GM19467 (cell line): Measurements from ENCODE around the gene CGNL1.
A peak's percentile ranks its signal among the peaks of the same experiment; 100 is the strongest.

Experiments
- ATAC-seq: cut with Tn5 transposase; IDR thresholded peaks from one replicate; pipeline ENCODE4 v1.9.1; 2021; ENCODE audit warnings: mild to moderate bottlenecking, moderate library complexity; ENCODE audit not compliant: unreplicated experiment

The CGNL1 gene

DNA sequence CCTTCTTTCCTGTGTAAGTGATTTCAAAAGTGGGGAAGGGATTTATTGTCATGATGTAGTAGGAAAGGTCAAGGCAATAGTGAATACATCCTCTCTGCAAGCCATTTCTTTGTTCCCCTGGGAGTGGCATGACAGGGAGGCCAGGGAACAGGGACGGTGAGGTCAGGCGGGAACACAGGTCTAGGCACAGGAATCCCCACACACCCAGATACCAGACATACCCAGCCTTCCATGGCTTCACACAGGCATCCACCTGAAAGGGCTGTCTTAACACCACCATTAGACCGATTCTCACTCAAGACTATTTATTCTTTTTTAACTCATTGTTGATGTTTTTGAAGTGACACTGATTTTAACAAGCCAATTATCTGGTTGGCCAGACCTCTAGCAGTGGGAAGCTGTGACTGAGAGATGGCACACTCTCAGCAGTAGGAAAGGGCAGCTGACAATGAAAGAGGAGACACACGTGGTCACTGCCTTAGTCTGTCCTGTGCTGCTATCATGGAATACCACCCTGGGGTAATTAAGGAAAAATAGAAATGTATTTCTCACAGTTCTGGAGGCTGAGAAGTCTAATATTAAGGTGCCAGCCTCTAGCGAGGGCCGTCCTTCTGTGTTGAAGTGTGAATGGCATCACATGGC is 140.8 kb downstream of the CGNL1 start:
- no peak for ATAC-seq

GRCh38 chr15:57518779-57519405 is 142.6 kb downstream of the CGNL1 start:
- ATAC-seq = no peak

DNA sequence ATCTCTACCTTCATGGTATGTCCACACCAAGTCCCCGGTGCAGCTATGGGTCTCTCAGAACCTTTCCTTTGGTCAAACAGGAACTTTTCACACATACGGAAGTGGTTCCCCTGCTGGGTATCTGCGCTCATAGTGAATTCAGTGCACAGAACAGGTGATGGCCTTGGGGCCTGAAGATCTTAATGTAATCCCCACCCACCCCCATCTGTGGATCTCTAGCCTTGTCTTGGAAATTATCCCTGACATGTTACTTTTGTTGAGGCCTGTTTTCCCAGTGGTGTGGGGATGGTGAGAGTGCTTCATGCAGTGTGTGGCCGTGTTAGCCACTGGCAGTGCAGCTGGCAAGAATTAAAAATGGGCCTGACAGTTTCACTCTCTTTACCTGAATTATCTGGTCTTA is 143.5 kb downstream of the CGNL1 start:
- no peak for ATAC-seq

DNA sequence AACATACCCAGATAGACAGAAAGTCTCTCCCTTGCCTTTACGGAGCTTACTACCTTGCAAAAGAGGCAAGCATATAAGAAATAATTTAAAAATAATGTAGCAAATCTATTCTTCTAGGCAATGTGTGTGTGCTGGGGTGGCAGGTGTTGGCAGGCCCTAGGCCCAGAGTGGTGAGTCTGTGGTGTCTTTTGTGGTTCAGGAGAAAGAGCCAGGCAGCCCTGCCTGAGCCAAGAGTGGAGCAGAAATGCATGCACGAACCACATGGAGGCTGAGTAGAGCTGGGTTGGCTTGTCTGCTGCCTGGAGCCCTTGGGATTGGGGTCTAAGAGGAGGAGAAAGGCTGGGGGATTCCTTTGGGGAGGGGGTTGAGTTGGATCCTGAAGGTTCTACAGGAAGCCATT is 145.2 kb downstream of the CGNL1 start:
- no peak for ATAC-seq

- no peak for ATAC-seq
Observed at GRCh38 chr15:57522148-57522547, 145.8 kb downstream of the CGNL1 start.

GRCh38 chr15:57525581-57525980 is 149.3 kb downstream of the CGNL1 start:
- no peak for ATAC-seq

DNA sequence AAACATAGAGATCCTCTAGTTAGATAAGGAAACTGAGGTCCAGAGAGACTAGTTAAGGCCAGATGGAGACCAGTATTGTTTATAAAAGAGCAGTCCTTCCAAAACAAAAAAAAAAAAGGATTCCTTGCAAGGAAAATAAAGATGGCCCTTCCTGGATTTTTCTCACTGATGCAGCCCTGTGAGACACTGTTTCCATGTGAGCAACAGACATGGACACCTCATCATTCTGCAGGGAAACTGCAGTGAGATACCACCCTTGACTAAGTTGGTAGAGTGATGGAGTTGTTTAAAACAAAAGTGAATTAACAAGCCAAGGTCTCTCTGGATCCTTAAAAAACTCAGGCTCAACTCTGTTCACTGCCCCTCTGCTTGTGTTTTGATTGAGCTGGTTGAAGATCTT is 149.8 kb downstream of the CGNL1 start:
- no peak for ATAC-seq

DNA sequence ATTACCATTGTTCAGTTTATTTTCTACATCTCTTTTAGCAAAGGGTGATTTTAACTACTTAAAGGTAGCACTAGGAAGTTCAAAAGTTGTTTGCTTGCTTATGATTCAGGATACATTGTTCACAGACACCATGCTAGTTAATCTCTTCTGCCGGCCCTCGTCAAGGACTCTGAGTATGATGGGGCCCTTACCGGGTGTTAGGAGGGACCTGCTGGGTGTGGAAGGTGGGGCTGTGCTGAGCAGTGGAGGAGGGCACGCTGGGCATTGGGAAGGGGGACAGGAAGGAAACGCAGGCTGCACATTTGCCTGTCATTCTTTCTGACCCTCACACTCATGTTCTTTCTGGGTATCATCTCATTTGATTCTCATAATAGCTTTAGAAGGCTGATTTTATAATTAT is 150.3 kb downstream of the CGNL1 start:
- ATAC-seq = no peak

DNA sequence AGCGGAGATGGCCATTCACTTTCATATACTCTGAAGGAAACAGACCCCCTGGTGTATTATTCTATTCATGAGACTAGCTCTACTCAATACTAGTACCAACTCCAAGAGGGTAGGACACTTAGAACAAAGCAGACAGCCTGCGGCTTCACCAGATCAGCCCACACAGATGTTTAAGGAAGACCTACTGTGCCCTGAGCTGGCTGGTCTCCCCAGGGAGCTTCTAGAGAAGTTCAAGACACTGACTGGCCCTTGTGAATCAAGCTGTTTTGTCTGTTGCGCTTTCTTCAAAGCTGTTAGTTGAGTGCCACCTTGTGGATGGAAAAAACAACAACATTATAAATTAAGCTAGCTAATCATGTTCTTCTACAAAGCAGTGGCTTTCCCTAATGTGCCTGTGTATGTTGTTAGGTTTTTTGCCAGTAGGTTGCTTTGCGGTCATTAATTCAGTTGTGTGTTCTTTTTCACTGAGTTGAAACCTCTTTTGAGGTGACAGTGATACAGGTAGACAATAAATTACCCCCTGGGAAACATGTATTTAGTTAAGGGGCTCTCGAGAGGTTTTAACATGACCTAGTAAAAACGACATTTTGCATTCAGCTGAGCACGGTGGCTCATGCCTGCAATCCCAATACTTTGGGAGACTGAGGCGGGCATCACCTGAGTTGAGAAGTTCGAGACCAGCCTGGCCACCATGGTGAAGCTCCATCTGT is 151.2 kb downstream of the CGNL1 start:
- ATAC-seq = no peak

DNA sequence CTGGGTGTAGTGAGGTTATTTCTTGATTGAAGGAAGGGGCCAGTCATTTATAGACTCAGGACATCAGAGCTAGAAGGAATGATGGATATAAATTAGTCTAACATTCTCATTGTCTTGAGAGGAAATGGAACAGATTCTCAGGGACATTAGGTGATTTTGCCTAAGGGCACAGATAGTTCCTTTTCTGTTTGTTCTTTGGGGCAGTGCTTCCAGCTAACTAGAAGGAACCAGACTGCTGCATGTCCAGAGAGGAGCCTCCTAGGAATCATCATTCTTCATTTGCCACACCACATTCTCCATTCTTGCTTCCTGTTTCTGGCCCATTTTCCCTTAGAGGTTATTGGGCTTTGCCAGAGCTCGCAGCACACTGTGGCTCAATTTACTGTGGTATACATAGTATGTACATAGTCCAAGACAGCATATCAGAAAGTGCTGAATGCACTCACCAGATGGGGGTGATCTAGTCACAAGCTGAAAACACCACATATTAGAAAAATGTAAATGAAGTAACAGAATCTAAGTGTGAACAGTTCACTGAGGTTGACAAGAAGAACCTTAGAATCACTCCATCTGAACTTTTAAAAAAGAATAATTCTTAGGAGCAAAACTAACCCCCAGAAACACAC is 152.7 kb downstream of the CGNL1 start:
- no peak for ATAC-seq

GRCh38 chr15:57529748-57530147 is 153.4 kb downstream of the CGNL1 start:
- ATAC-seq = no peak

DNA sequence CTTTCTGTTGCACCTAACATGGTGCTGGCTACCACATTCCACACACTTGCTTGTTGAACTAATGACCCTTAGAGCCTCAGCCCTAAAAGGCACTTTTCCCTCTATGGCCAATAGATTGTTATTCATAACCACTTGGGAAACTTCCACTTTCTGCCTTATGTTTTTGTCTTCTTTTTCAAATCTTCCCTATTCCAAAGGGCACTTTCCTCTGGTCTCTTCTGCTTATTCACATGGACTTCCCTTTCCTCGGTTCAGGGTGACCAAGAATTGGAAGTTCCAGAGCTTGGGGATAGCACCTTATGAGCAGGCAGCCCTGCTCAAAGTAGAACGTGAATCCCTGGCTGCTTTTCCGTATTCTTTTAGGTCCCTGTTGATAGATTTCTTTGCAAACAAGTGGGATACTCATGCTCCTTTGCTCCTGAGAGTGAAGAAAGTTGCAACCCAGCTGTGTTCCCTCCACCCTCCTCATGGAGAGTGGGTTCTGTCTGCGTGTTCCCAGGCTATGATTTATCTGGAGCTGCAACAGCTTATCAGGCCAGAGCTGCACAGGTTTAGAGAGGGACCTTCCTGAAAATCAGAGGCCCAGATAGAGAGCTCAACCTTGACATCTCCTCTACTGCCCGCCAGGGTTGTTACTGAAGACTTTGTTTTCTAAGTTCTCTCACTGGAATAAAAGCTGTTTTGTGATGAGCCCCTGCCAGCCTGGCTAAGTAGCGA is 156.6 kb downstream of the CGNL1 start:
- no peak for ATAC-seq

GRCh38 chr15:57533448-57533799 is 157.1 kb downstream of the CGNL1 start:
- ATAC-seq = no peak

DNA sequence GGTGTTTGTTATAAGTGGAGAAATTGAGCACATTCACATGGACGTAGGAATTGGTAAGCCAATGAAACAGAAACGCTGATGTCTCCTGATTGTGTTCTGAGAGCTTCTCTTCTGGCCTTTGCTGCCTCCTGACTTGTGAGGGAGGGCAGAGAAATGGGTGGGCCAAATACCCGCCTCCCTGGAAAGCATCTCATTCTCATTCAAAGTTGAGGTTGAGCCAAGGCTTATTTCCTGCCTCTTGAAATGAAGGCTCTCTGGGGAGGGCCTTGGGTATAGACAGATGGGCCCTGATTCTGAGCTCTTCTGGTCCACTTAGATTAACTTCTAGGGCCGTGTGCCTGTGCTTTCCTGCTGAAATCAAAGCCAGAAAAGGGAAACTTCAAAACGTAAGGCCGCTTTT is 158.0 kb downstream of the CGNL1 start:
- no peak for ATAC-seq

GRCh38 chr15:57537072-57537471 is 160.8 kb downstream of the CGNL1 start:
- ATAC-seq = no peak

DNA sequence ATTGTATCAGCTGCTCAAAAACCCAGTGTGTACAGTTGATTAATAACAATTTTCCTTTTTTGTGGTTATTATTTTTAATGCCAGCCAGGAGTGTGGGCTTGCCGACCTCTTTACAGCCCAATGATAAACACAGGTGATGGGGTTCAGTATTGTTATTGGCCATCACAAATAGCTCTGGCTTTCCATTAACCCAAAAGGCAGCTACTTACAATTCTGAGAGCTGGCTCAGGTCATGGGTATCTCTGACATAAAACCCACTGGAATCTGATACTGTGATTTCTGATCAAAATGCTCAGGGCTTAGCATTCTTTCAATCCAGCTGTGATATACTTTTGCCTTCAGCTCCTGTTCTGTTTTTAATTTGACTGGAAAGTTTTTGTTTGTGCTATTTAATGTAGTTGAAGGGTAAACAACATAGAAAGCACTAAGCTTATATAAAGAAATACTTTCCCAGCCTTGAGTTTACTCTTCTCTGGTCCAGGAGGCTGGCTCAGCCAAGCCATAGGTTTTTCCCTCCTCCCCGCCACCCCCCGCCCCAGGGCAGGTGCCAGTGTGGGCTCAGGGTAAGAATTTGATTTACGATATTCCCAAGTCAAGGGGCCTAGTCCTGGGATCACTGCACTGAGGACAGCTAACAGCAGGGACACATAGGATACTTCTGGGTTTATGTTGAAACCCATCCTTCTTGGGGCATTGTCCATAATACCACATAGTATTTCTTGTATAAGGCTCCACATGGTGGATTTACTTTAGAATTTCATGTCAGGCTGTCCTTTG is 161.4 kb downstream of the CGNL1 start:
- ATAC-seq = no peak

- no peak for ATAC-seq
Observed at GRCh38 chr15:57538265-57538529, 161.9 kb downstream of the CGNL1 start.

DNA sequence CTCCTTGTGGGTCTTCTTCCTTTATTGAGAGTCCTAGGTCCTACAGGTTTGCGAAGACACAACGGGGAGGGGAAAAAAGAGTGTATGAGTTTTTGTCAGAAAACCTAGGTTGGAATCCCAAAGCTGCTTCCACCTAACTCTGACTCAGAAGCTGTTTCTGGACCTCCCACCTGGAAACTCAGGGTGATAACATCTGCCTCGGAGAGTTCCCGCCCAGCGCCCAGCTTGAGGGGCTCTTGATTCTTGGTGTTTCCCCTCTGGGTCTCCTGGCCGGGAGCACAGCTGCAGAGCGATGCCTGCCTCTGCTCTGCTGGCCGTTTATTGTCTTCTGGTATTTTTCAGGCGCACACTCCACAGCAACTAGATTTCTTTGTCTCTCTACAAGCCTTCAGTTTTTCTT is 162.5 kb downstream of the CGNL1 start:
- no peak for ATAC-seq

GRCh38 chr15:57540211-57540610 is 163.9 kb downstream of the CGNL1 start:
- ATAC-seq = no peak

DNA sequence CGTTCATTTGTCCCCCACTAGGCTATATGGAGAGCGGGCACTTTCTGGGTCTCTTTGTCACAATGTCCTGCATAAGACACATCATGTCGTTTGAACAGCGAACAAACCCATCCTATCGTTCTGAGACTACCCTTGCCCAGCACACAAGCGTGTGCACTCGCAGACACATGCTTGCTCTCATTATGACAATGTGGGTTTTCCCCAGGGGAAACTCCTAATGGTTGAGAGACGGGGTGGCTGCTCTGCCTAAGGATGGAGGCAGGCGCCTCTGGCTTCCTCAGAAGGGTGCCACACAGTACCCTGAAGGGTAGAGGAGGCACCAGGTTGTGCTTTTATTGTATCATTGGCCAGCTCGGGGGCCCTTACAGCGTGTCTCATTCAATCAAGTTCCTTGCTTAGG is 164.4 kb downstream of the CGNL1 start:
- peak; percentile 51 for ATAC-seq

DNA sequence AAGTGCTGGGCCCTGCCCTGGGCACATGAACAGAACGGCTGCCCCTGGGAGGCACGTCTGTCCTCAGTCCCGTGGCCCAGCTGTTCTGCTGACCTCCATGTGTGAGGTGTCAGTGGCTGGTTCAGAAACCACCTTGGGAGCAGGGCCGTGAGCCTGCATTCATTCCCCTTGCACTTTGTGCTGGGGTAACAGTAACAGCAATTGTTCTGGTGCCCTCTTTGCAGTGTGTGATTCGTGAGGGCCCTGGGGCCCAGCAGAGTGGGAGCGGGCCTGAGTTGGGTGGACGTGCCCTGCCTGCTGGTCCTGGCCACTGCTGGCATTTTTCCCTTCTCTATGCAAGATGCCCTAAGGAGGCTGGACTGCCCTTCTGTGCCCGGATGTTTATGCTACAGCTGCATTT is 165.0 kb downstream of the CGNL1 start:
- no peak for ATAC-seq
